HepG2 (cell line): ENCODE data around the gene RAB35. TPM values are rescaled to one million over a fixed set of nuclear protein-coding genes. Genes with fewer than 3 reads are reported as not detected.

Experiments
- ATAC-seq: fragments of 200-7000 bp; cut with Tn5 transposase; 3 replicates; pipeline ENCODE4 v1.9.1; 2020; ENCODE audit warnings: mild to moderate bottlenecking, moderate library complexity
- BruUV-seq: library from RNA; stranded (reverse); fragments of 400-500 nt; replicated peaks from 2 replicates; lab custom pipeline; 2021; lab: Mats Ljungman, UMichigan
- CTCF ChIA-PET: fragments of 300-600 bp; formaldehyde crosslinking; extraction: SDS; loops from one replicate; lab custom pipeline; 2021; ENCODE audit warnings: low total read pairs, inconsistent platforms, low intra/inter-chr PET ratio; lab: Yijun Ruan, JAX
- POLR2A ChIA-PET: fragments of 350-600 bp; sonication (Branson Sonifier 250); formaldehyde crosslinking; loops from one replicate; lab custom pipeline; 2020; ENCODE audit warnings: antibody characterized with exemption, inconsistent platforms; lab: Yijun Ruan, JAX
- DNase-seq: peaks from one replicate; pipeline ENCODE4 v3.0.0-alpha.2; 2015; ENCODE audit warnings: low spot score
- FAIRE-seq: peaks from 3 replicates; lab custom pipeline; 2011; peaks lifted over from hg19 to GRCh38; lab: Jason Lieb, UNC
- H2AFZ ChIP-seq: one replicate; pipeline ENCODE4 v1.6.1; 2011; ENCODE audit warnings: low read length, inconsistent platforms
- H3K27ac ChIP-seq: fragments of 300-600 bp; 3 replicates; pipeline ENCODE4 v1.8.0; 2011; ENCODE audit warnings: mixed run types, mild to moderate bottlenecking, mixed read lengths, low read length, inconsistent platforms; ENCODE audit not compliant: insufficient read depth; ENCODE audit errors: extremely low read length
- H3K27me3 ChIP-seq, 2 experiments: fragments of 200-600 bp in 1 of 2; 2 replicates in 1 of 2; 3 replicates in 1 of 2; pipeline versions ENCODE4 v1.6.0 to v1.8.0; 2011; ENCODE audit warnings: low read length in 2 of 2, mild to moderate bottlenecking in 2 of 2, moderate library complexity in 2 of 2, inconsistent platforms in 1 of 2; ENCODE audit not compliant: insufficient read depth in 2 of 2, control insufficient read depth in 1 of 2
- H3K36me3 ChIP-seq, 2 experiments: fragments of 200-600 bp in 1 of 2; replicated peaks in 1 of 2; 2 replicates in 1 of 2; 3 replicates in 1 of 2; pipeline versions ENCODE4 v1.5.1 to v1.8.0; 2011; ENCODE audit warnings: low read length in 2 of 2, inconsistent platforms in 1 of 2; ENCODE audit not compliant: insufficient read depth in 2 of 2, control insufficient read depth in 1 of 2
- H3K4me1 ChIP-seq: 2 replicates; pipeline ENCODE4 v1.5.1; 2012; ENCODE audit warnings: low read length, inconsistent platforms; ENCODE audit not compliant: insufficient read depth
- H3K4me2 ChIP-seq: 2 replicates; pipeline ENCODE4 v1.6.0; 2011; ENCODE audit warnings: low read depth, low read length, inconsistent platforms
- H3K4me3 ChIP-seq, 3 experiments: fragments of 200-600 bp in 1 of 3; sonication (generic), shearing (Covaris generic) in 1 of 3; replicated peaks in 1 of 3; 2 replicates each; pipeline ENCODE4 v1.5.1; 2011 to 2016; ENCODE audit warnings: low read length in 3 of 3, inconsistent platforms in 2 of 3, low read depth in 2 of 3, mild to moderate bottlenecking in 2 of 3, control low read depth in 1 of 3, mixed read lengths in 1 of 3; ENCODE audit not compliant: insufficient read depth in 1 of 3
- H3K79me2 ChIP-seq: one replicate; pipeline ENCODE4 v1.6.1; 2011; ENCODE audit warnings: low read length, inconsistent platforms; ENCODE audit not compliant: insufficient read depth
- H3K9ac ChIP-seq: 2 replicates; pipeline ENCODE4 v1.6.0; 2011; ENCODE audit warnings: mild to moderate bottlenecking, low read depth, low read length, inconsistent platforms; ENCODE audit not compliant: insufficient read depth
- H3K9me3 ChIP-seq: 2 replicates; pipeline ENCODE4 v1.5.1; 2012; ENCODE audit warnings: mild to moderate bottlenecking, low read length
- H4K20me1 ChIP-seq: 2 replicates; pipeline ENCODE4 v1.6.0; 2011; ENCODE audit warnings: inconsistent platforms, mild to moderate bottlenecking, low read length, moderate library complexity; ENCODE audit not compliant: insufficient read depth
- ELF3 ChIP-seq: IDR thresholded peaks from 2 replicates; pipeline ENCODE4 v1.6.1; 2016; ENCODE audit warnings: missing genetic modification reagents, missing compliant biosample characterization
- EP300 ChIP-seq, 3 experiments: sonication (generic) in 1 of 3; formaldehyde crosslinking in 1 of 3; IDR thresholded peaks; 2 replicates each; pipeline versions ENCODE4 v1.5.1 to v1.6.1; 2011 to 2020; ENCODE audit warnings: low read depth in 2 of 3, low read length in 2 of 3, borderline replicate concordance in 1 of 3, improper control_type of control experiment in 1 of 3, mild to moderate bottlenecking in 1 of 3, missing genetic modification reagents in 1 of 3, moderate library complexity in 1 of 3
- IRF2 ChIP-seq: IDR thresholded peaks from 2 replicates; pipeline ENCODE4 v1.6.1; 2018; ENCODE audit warnings: missing genetic modification reagents, missing compliant biosample characterization
- PAF1 ChIP-seq: IDR thresholded peaks from 2 replicates; pipeline ENCODE4 v1.6.1; 2016; ENCODE audit warnings: missing genetic modification reagents, missing compliant biosample characterization
- SMC3 ChIP-seq: IDR thresholded peaks from 2 replicates; pipeline ENCODE4 v1.6.1; 2011; ENCODE audit warnings: low read length, improper control_type of control experiment
- TGIF2 ChIP-seq: IDR thresholded peaks from 2 replicates; pipeline ENCODE4 v1.6.1; 2016; ENCODE audit warnings: control low read depth, missing compliant biosample characterization
- ZNF207 ChIP-seq: fragments of 450-650 bp; IDR thresholded peaks from 2 replicates; pipeline ENCODE4 v1.6.1; 2016; ENCODE audit warnings: antibody characterized with exemption, borderline replicate concordance
- ZNF761 ChIP-seq: sonication (generic); formaldehyde crosslinking; conservative IDR thresholded peaks from 2 replicates; pipeline ENCODE4 v1.4.0; 2020; ENCODE audit warnings: mild to moderate bottlenecking, missing genetic modification reagents
- WGBS: methylation state at CpG from one replicate; pipeline ENCODE4 v1.1.6; 2017; ENCODE audit warnings: low lambda C conversion rate; 5-methylcytosine and 5-hydroxymethylcytosine counted together
- in situ Hi-C: cut with HindIII; loops from 2 replicates; pipeline ENCODE4 v1.10.0; 2017; ENCODE audit warnings: low pct_unique_long_range_greater_than_20kb; ENCODE audit not compliant: extremely low pct_ligation_motif_present
- intact Hi-C: fragments of 100-400 bp; cut with micrococcal nuclease; formaldehyde crosslinking; loops from one replicate; pipeline ENCODE4 v1.10.0; 2022; ENCODE audit not compliant: unreplicated experiment
- polyA plus RNA-seq, 8 experiments: library from polyadenylated mRNA; depleted of rRNA in 3 of 8; stranded (reverse) in 7 of 8; unstranded in 1 of 8; fragments of >200 nt; fragmentation: Illumina TruSeq in 4 of 8; extraction: Trizol in 4 of 8; gene quantifications; 2 replicates each; pipeline versions ENCODE4 v1.2.1 to v1.2.3, GENCODE V29; 2011 to 2016; ENCODE audit warnings: low read depth in 4 of 8, missing spikeins in 1 of 8, mixed read lengths in 1 of 8; ENCODE audit not compliant: insufficient read depth in 1 of 8
- total RNA-seq, 5 experiments: library from RNA; depleted of rRNA; stranded (reverse); fragments of >200 nt; fragmentation: Illumina TruSeq; extraction: Trizol; gene quantifications; 2 replicates each; pipeline ENCODE4 v1.2.3, GENCODE V29; 2016; ENCODE audit warnings: low read depth in 1 of 5
- TF ChIP-seq, protein P1 (sequence below): sonication (generic); formaldehyde crosslinking; IDR thresholded peaks from 2 replicates; pipeline ENCODE4 v1.8.0; 2022; ENCODE audit warnings: mild to moderate bottlenecking, missing genetic modification reagents; ENCODE audit not compliant: insufficient replicate concordance

RAB35 gene
- total and polyA plus RNA-seq, 2 of the 13 experiments (the other 11 are each of a cell fraction or from before 2014, with no cell fraction given): 25.2 to 29.1 TPM

DNA sequence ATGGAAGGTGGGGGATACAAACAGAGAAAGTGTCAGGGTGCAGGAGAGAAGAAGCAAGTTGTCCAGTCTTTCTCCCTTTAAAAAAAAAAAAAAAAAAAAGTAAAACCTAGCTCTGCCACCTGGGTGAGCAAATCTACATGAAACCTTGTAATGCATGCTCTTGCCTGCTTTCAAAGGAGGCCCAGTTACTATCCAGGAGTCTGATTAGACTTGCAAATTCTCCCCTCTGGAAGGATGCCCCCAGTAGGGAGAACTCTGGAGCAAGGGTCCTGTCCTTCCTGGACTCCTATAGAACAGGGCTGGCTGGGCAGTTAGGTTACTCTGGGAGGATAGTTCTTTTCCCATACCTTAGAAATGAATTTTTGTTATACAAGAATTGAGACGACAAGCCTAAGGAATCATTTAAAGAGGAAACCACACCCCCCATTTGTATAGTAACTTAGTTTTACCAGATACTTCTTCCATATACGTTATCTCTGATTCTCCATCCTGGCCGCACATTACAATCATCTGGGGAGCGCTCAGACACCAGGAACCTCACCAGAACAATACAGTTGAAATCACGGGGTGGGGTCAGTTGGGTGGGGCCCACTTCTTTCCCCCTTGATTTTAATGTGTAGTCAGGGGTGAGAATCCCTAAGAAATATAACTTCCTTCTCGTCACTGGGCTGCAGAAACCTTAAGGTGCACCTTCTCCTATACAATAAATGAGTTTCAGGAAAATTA, 30.5 kb downstream of the RAB35 start (continued):
- no peak for TF ChIP-seq IRF2
- TF ChIP-seq TGIF2 (CRISPR knock-in tag): no peak

GRCh38 chr12:120081641-120082040, 34.9 kb downstream of the RAB35 start:
- in situ Hi-C loops: no loop called here
- Histone ChIP-seq H3K4me1 (peaks cover 36% of the 10 kb centered on the region), H3K79me2 (no peaks in the 10 kb centered on the region), H3K27me3 (no peaks in the 10 kb centered on the region), H3K9ac (no peak overlapping the region), H3K36me3 (no peaks in the 10 kb centered on the region), H3K27ac (no peak overlapping the region), H3K4me3 (no peak overlapping the region), H2AFZ (no peak overlapping the region), H3K4me2 (no peak overlapping the region), H3K9me3 (no peaks in the 10 kb centered on the region), H4K20me1 (no peaks in the 10 kb centered on the region)
- 91% methylated on average over 2 of the region's 2 CpGs for WGBS
- FAIRE-seq (no peak), ATAC-seq (no peak), DNase-seq (no peak)
- BruUV-seq: no TSS peak
- no peak for TF ChIP-seq ZNF761 (CRISPR knock-in tag)
- no peak for TF ChIP-seq ELF3
- TF ChIP-seq PAF1 (CRISPR knock-in tag): no peak
- no peak for TF ChIP-seq EP300 (IDR thresholded peaks at IDR 0.05; ENCODE audit: low read depth in 2 of 2, low read length in 2 of 2)
- TF ChIP-seq EP300 (CRISPR knock-in tag; IDR thresholded peaks at IDR 0.05; ENCODE audit: borderline replicate concordance): no peak
- TF ChIP-seq, protein P1, sequence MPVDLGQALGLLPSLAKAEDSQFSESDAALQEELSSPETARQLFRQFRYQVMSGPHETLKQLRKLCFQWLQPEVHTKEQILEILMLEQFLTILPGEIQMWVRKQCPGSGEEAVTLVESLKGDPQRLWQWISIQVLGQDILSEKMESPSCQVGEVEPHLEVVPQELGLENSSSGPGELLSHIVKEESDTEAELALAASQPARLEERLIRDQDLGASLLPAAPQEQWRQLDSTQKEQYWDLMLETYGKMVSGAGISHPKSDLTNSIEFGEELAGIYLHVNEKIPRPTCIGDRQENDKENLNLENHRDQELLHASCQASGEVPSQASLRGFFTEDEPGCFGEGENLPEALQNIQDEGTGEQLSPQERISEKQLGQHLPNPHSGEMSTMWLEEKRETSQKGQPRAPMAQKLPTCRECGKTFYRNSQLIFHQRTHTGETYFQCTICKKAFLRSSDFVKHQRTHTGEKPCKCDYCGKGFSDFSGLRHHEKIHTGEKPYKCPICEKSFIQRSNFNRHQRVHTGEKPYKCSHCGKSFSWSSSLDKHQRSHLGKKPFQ (CRISPR knock-in tag): no peak
- no peak for TF ChIP-seq SMC3
- no peak for TF ChIP-seq ZNF207
- CTCF ChIA-PET: no interaction called here
- intact Hi-C loops: no loop called here
- POLR2A ChIA-PET: no interaction called here
